PFSK-1 (cell line): Measurements from ENCODE around the gene IGLL1.

Source experiments
- FOXP2 ChIP-seq: optimal IDR thresholded peaks from 2 replicates; pipeline ENCODE3; 2011; ENCODE audit warnings: borderline replicate concordance, control low read depth, inconsistent platforms; ENCODE audit not compliant: insufficient read depth; ENCODE audit errors: extremely low read length, extremely low read depth
- POLR2AphosphoS5 ChIP-seq: IDR thresholded peaks from 2 replicates; pipeline ENCODE4 v1.6.1; 2012; ENCODE audit warnings: low read depth, mild to moderate bottlenecking, control low read depth, low read length, moderate library complexity
- REST ChIP-seq, 2 experiments: IDR thresholded peaks; 2 replicates each; pipeline versions ENCODE4 v1.6.1 to v1.8.0; 2011 to 2012; ENCODE audit warnings: low read depth in 2 of 2, low read length in 2 of 2, control low read depth in 1 of 2, inconsistent platforms in 1 of 2, mild to moderate bottlenecking in 1 of 2, moderate library complexity in 1 of 2; ENCODE audit not compliant: insufficient read depth in 1 of 2
- SIN3A ChIP-seq: IDR thresholded peaks from 2 replicates; pipeline ENCODE4 v1.6.1; 2012; ENCODE audit warnings: mild to moderate bottlenecking, low read length, moderate library complexity, borderline replicate concordance; ENCODE audit not compliant: insufficient read depth
- TAF1 ChIP-seq: IDR thresholded peaks from 2 replicates; pipeline ENCODE4 v1.6.1; 2012; ENCODE audit warnings: low read length, control low read depth, borderline replicate concordance; ENCODE audit not compliant: insufficient read depth

DNA sequence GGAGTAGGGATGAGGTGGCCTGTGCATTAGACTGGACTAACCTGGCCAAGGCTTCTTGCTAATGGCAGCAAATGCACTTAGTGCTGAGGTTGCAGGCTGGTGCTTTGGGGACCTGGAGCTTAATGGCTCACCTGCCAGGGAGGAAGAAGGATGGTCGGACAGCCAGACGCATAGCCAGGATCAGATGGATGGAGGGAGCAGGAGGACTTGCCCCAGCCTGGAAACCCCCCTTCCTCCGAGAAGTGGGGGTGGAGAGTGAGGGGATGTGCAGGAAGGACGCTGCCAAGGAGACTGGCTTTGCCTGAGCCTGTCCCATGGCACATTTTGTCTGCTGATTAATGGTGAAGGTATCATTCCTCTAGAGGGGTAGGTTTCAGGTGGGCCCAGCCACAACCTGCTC lies 17.9 kb downstream of the IGLL1 start:
- TF ChIP-seq TAF1 (no peak), POLR2AphosphoS5 (no peak), REST (IDR thresholded peaks at IDR 0.05; ENCODE audit: insufficient read depth in 1 of 2, low read depth in 2 of 2, low read length in 2 of 2) (no peak), FOXP2 (no peak), SIN3A (no peak)
